ENCODE measurements around the gene SYNGR3. TPM values are rescaled to one million over a fixed set of nuclear protein-coding genes. Genes with fewer than 3 reads are reported as not detected.
A peak's percentile ranks its signal among the peaks of the same experiment; 100 is the strongest.

Gene SYNGR3
- total RNA-seq, 1 donor from 2014 or later, result 0.24 TPM

- Histone ChIP-seq H3K36me3 (peaks cover 1% of the 10 kb centered on the region), H3K27ac (no peak overlapping the region), H3K9me3 (no peaks in the 10 kb centered on the region), H3K4me3 (no peak overlapping the region), H3K4me1 (peaks cover 39% of the 10 kb centered on the region), H3K27me3 (ENCODE audit: low read depth) (no peaks in the 10 kb centered on the region)
- no peak for TF ChIP-seq CTCF (IDR thresholded peaks at IDR 0.05)
- intact Hi-C loops (cut with DNase I), result no loop called here
- DNase-seq (no peak), ATAC-seq (no peak)
Measured at GRCh38 chr16:1968146-1968953, 21.4 kb upstream of the SYNGR3 start.

GRCh38 chr16:1971796-1972489, 17.8 kb upstream of the SYNGR3 start, which contains the start of gene TBL3:
TSS of gene TBL3 (plus strand) at chr16:1972053. CDS start at chr16:1972165, 112 bp downstream.
- Histone ChIP-seq H3K27ac (peak within 1 kb of the TSS; percentile 93), H3K9me3 (no peaks in the 10 kb centered on the region), H3K4me3 (peak within 1 kb of the TSS; percentile 100), H3K36me3 (peaks cover 30% of the 10 kb centered on the region), H3K4me1 (peaks cover 27% of the 10 kb centered on the region), H3K27me3 (ENCODE audit: low read depth) (no peaks in the 10 kb centered on the region)
- peak; percentile 96 to 97 for ATAC-seq
- no peak for TF ChIP-seq CTCF (IDR thresholded peaks at IDR 0.05)
- DNase-seq, result peak; percentile 95
- intact Hi-C loops (cut with DNase I), result no loop called here

GRCh38 chr16:1972490-1972877, 17.3 kb upstream of the SYNGR3 start:
- peak in 1 of 2 donors; percentile 11 for ATAC-seq
- peak overlapping the region; percentile 100 for H3K4me3 ChIP-seq
- peaks cover 27% of the 10 kb centered on the region for H3K4me1 ChIP-seq
- DNase-seq, result no peak
- peak overlapping the region; percentile 93 for H3K27ac ChIP-seq
- no peak for TF ChIP-seq CTCF (IDR thresholded peaks at IDR 0.05)
- H3K9me3 ChIP-seq, result no peaks in the 10 kb centered on the region
- no peaks in the 10 kb centered on the region for H3K27me3 ChIP-seq (ENCODE audit: low read depth)
- intact Hi-C loops (cut with DNase I), result no loop called here
- peaks cover 35% of the 10 kb centered on the region for H3K36me3 ChIP-seq

- intact Hi-C loops (cut with DNase I), result no loop called here
- no peak for TF ChIP-seq CTCF (IDR thresholded peaks at IDR 0.05)
- peaks cover 1% of the 10 kb centered on the region for H3K27me3 ChIP-seq (ENCODE audit: low read depth)
- DNase-seq, result no peak
- ATAC-seq, result no peak
- no peaks in the 10 kb centered on the region for H3K9me3 ChIP-seq
- H3K36me3 ChIP-seq, result peaks cover 45% of the 10 kb centered on the region
- no peak overlapping the region for H3K27ac ChIP-seq
- peaks cover 29% of the 10 kb centered on the region for H3K4me1 ChIP-seq
- H3K4me3 ChIP-seq, result no peak overlapping the region
Measured at GRCh38 chr16:1973461-1974156, 16.2 kb upstream of the SYNGR3 start.
